Mesendoderm (in vitro differentiated cells): ENCODE results near the gene RUNX2.

ENCODE experiments used
- DNase-seq: peaks from one replicate; pipeline ENCODE4 v3.0.0; 2013
- H2AK5ac ChIP-seq: 2 replicates; pipeline ENCODE4 v1.6.1; 2013; ENCODE audit warnings: low read length, inconsistent platforms
- H2BK120ac ChIP-seq: 2 replicates; pipeline ENCODE4 v1.6.1; 2013; ENCODE audit warnings: low read depth, mild to moderate bottlenecking, low read length, moderate library complexity, mixed read lengths
- H2BK15ac ChIP-seq: replicated peaks from 2 replicates; pipeline ENCODE4 v1.6.1; 2013; ENCODE audit warnings: low read depth, mild to moderate bottlenecking, moderate library complexity
- H2BK5ac ChIP-seq: 2 replicates; pipeline ENCODE4 v1.6.1; 2013; ENCODE audit warnings: low read length, inconsistent platforms
- H3K18ac ChIP-seq: 2 replicates; pipeline ENCODE4 v1.6.1; 2013; ENCODE audit warnings: mild to moderate bottlenecking, low read length, mixed read lengths
- H3K23ac ChIP-seq: one replicate; pipeline ENCODE4 v1.6.1; 2013; ENCODE audit warnings: low read length
- H3K27ac ChIP-seq: 2 replicates; pipeline ENCODE4 v1.5.1; 2013; ENCODE audit warnings: low read depth, mild to moderate bottlenecking, inconsistent platforms, low read length, moderate library complexity
- H3K27me3 ChIP-seq: 2 replicates; pipeline ENCODE4 v1.6.1; 2013; ENCODE audit warnings: low read length, control low read depth, mild to moderate bottlenecking, inconsistent platforms; ENCODE audit not compliant: insufficient read depth, poor library complexity
- H3K36me3 ChIP-seq: 2 replicates; pipeline ENCODE4 v1.6.1; 2013; ENCODE audit warnings: low read length, inconsistent platforms; ENCODE audit not compliant: control insufficient read depth, insufficient read depth
- H3K4ac ChIP-seq: one replicate; pipeline ENCODE4 v1.6.1; 2013; ENCODE audit warnings: low read depth, mild to moderate bottlenecking, low read length, moderate library complexity
- H3K4me1 ChIP-seq: 2 replicates; pipeline ENCODE4 v1.6.1; 2013; ENCODE audit warnings: low read depth, low read length, inconsistent platforms; ENCODE audit not compliant: control insufficient read depth
- H3K4me2 ChIP-seq: 2 replicates; pipeline ENCODE4 v1.6.1; 2013; ENCODE audit warnings: low read length
- H3K4me3 ChIP-seq: 2 replicates; pipeline ENCODE4 v1.5.1; 2013; ENCODE audit warnings: mild to moderate bottlenecking, low read length
- H3K56ac ChIP-seq: one replicate; pipeline ENCODE4 v1.6.1; 2013; ENCODE audit warnings: low read length
- H3K79me1 ChIP-seq: 2 replicates; pipeline ENCODE4 v1.6.1; 2013; ENCODE audit warnings: low read length, inconsistent platforms
- H3K79me2 ChIP-seq: 2 replicates; pipeline ENCODE4 v1.6.1; 2013; ENCODE audit warnings: mild to moderate bottlenecking, low read length; ENCODE audit not compliant: control insufficient read depth, insufficient read depth
- H3K9ac ChIP-seq: 2 replicates; pipeline ENCODE4 v1.6.1; 2013; ENCODE audit warnings: low read length, inconsistent platforms
- H4K5ac ChIP-seq: one replicate; pipeline ENCODE4 v1.6.1; 2013; ENCODE audit warnings: low read length
- H4K8ac ChIP-seq: one replicate; pipeline ENCODE4 v1.6.1; 2013; ENCODE audit warnings: low read depth, mild to moderate bottlenecking, control low read depth, low read length, moderate library complexity
- WGBS: extraction: QIAGEN DNeasy Blood & Tissue Kit; methylation state at CpG from one replicate; pipeline ENCODE4 v1.1.7; 2013; ENCODE audit warnings: low lambda C conversion rate, missing lambda C conversion rate; ENCODE audit not compliant: insufficient coverage; ENCODE audit errors: extremely low coverage; 5-methylcytosine and 5-hydroxymethylcytosine counted together

RUNX2 gene

GRCh38 chr6:45438151-45438550 lies 110.0 kb downstream of the RUNX2 start:
- Histone ChIP-seq H3K36me3 (no peaks in the 10 kb centered on the region), H3K27me3 (no peaks in the 10 kb centered on the region), H3K4ac (no peak overlapping the region), H3K4me3 (no peak overlapping the region), H2BK5ac (no peak overlapping the region), H3K4me2 (no peak overlapping the region), H3K79me2 (no peaks in the 10 kb centered on the region), H3K9ac (no peak overlapping the region), H2BK120ac (no peak overlapping the region), H2BK15ac (no peak overlapping the region), H2AK5ac (no peak overlapping the region), H3K27ac (no peak overlapping the region), H3K56ac (no peak overlapping the region), H3K79me1 (no peaks in the 10 kb centered on the region), H3K4me1 (no peaks in the 10 kb centered on the region), H4K8ac (no peak overlapping the region), H3K18ac (no peak overlapping the region), H3K23ac (no peak overlapping the region), H4K5ac (no peak overlapping the region)
- no peak for DNase-seq
- no CpG with 5 or more reads among the region's 3 CpGs for WGBS

- Histone ChIP-seq H3K79me2 (no peaks in the 10 kb centered on the region), H2BK15ac (no peak overlapping the region), H2BK120ac (no peak overlapping the region), H3K18ac (no peak overlapping the region), H4K8ac (no peak overlapping the region), H3K56ac (no peak overlapping the region), H3K4me1 (no peaks in the 10 kb centered on the region), H3K4ac (no peak overlapping the region), H3K36me3 (no peaks in the 10 kb centered on the region), H3K23ac (no peak overlapping the region), H3K4me3 (no peak overlapping the region), H3K79me1 (no peaks in the 10 kb centered on the region), H2AK5ac (no peak overlapping the region), H3K4me2 (no peak overlapping the region), H3K27me3 (no peaks in the 10 kb centered on the region), H4K5ac (no peak overlapping the region), H3K27ac (no peak overlapping the region), H3K9ac (no peak overlapping the region), H2BK5ac (no peak overlapping the region)
- WGBS, result no CpG with 5 or more reads among the region's 1 CpG
- DNase-seq, result no peak
Measured at GRCh38 chr6:45438849-45439406, 110.8 kb downstream of the RUNX2 start.

- H4K8ac ChIP-seq, result no peak overlapping the region
- no peaks in the 10 kb centered on the region for H3K36me3 ChIP-seq
- H4K5ac ChIP-seq, result no peak overlapping the region
- no peaks in the 10 kb centered on the region for H3K4me1 ChIP-seq
- no peak overlapping the region for H3K4me3 ChIP-seq
- no peak overlapping the region for H2BK120ac ChIP-seq
- H2BK15ac ChIP-seq, result no peak overlapping the region
- no peak overlapping the region for H3K27ac ChIP-seq
- no peak overlapping the region for H3K4me2 ChIP-seq
- H3K23ac ChIP-seq, result no peak overlapping the region
- H2AK5ac ChIP-seq, result no peak overlapping the region
- H3K27me3 ChIP-seq, result no peaks in the 10 kb centered on the region
- H3K56ac ChIP-seq, result no peak overlapping the region
- H3K79me1 ChIP-seq, result no peaks in the 10 kb centered on the region
- no peaks in the 10 kb centered on the region for H3K79me2 ChIP-seq
- H3K18ac ChIP-seq, result no peak overlapping the region
- WGBS, result no CpG with 5 or more reads among the region's 6 CpGs
- H2BK5ac ChIP-seq, result no peak overlapping the region
- H3K4ac ChIP-seq, result no peak overlapping the region
- DNase-seq, result no peak
- no peak overlapping the region for H3K9ac ChIP-seq
Measured at GRCh38 chr6:45439459-45439858, 111.3 kb downstream of the RUNX2 start.

GRCh38 chr6:45439861-45440388 lies 111.8 kb downstream of the RUNX2 start:
- Histone ChIP-seq H3K18ac (no peak overlapping the region), H3K27ac (no peak overlapping the region), H4K5ac (no peak overlapping the region), H3K23ac (no peak overlapping the region), H3K4me2 (no peak overlapping the region), H3K4me1 (no peaks in the 10 kb centered on the region), H4K8ac (no peak overlapping the region), H2BK5ac (no peak overlapping the region), H2AK5ac (no peak overlapping the region), H3K79me2 (no peaks in the 10 kb centered on the region), H3K4ac (no peak overlapping the region), H3K56ac (no peak overlapping the region), H2BK120ac (no peak overlapping the region), H2BK15ac (no peak overlapping the region), H3K27me3 (no peaks in the 10 kb centered on the region), H3K9ac (no peak overlapping the region), H3K79me1 (no peaks in the 10 kb centered on the region), H3K4me3 (no peak overlapping the region), H3K36me3 (no peaks in the 10 kb centered on the region)
- no peak for DNase-seq
- no CpG with 5 or more reads among the region's 6 CpGs for WGBS

- no peak overlapping the region for H3K23ac ChIP-seq
- H3K4me1 ChIP-seq, result peaks cover 4% of the 10 kb centered on the region
- no peak overlapping the region for H3K4me2 ChIP-seq
- no peak overlapping the region for H3K9ac ChIP-seq
- H2BK5ac ChIP-seq, result no peak overlapping the region
- no peaks in the 10 kb centered on the region for H3K79me1 ChIP-seq
- no peak overlapping the region for H3K56ac ChIP-seq
- H4K5ac ChIP-seq, result no peak overlapping the region
- H3K27ac ChIP-seq, result no peak overlapping the region
- H3K79me2 ChIP-seq, result no peaks in the 10 kb centered on the region
- H3K36me3 ChIP-seq, result no peaks in the 10 kb centered on the region
- no peak overlapping the region for H3K4ac ChIP-seq
- no peaks in the 10 kb centered on the region for H3K27me3 ChIP-seq
- DNase-seq, result no peak
- H2BK120ac ChIP-seq, result no peak overlapping the region
- no CpG with 5 or more reads among the region's 6 CpGs for WGBS
- no peak overlapping the region for H3K18ac ChIP-seq
- no peak overlapping the region for H3K4me3 ChIP-seq
- no peak overlapping the region for H2AK5ac ChIP-seq
- no peak overlapping the region for H4K8ac ChIP-seq
- no peak overlapping the region for H2BK15ac ChIP-seq
Measured at GRCh38 chr6:45441851-45442453, 113.8 kb downstream of the RUNX2 start.

GRCh38 chr6:45442716-45443115 lies 114.6 kb downstream of the RUNX2 start:
- no peak overlapping the region for H3K4me3 ChIP-seq
- H3K79me1 ChIP-seq, result no peaks in the 10 kb centered on the region
- no peak overlapping the region for H3K9ac ChIP-seq
- no peak for DNase-seq
- no peak overlapping the region for H2BK5ac ChIP-seq
- no peak overlapping the region for H3K18ac ChIP-seq
- H4K5ac ChIP-seq, result no peak overlapping the region
- H3K79me2 ChIP-seq, result no peaks in the 10 kb centered on the region
- no peak overlapping the region for H3K56ac ChIP-seq
- no peaks in the 10 kb centered on the region for H3K27me3 ChIP-seq
- WGBS, result no CpG with 5 or more reads among the region's 3 CpGs
- H2AK5ac ChIP-seq, result no peak overlapping the region
- no peak overlapping the region for H3K23ac ChIP-seq
- H3K27ac ChIP-seq, result no peak overlapping the region
- H2BK120ac ChIP-seq, result no peak overlapping the region
- no peak overlapping the region for H3K4me2 ChIP-seq
- no peak overlapping the region for H2BK15ac ChIP-seq
- H3K4me1 ChIP-seq, result peaks cover 4% of the 10 kb centered on the region
- H3K4ac ChIP-seq, result no peak overlapping the region
- H4K8ac ChIP-seq, result no peak overlapping the region
- H3K36me3 ChIP-seq, result no peaks in the 10 kb centered on the region
